Ecto neural progenitor cell (in vitro differentiated cells): ENCODE measurements around the gene TYRP1.

ENCODE experiments used
- DNase-seq: peaks from one replicate; pipeline ENCODE4 v3.0.0-alpha.2; 2018; ENCODE audit warnings: low spot score

The TYRP1 gene

GRCh38 chr9:12735665-12736064 is 42.5 kb downstream of the TYRP1 start:
- no peak for DNase-seq

GRCh38 chr9:12737871-12738270 is 44.7 kb downstream of the TYRP1 start:
- DNase-seq: no peak

GRCh38 chr9:12739014-12739652 is 45.9 kb downstream of the TYRP1 start:
- no peak for DNase-seq

- no peak for DNase-seq
These were observed 47.7 kb downstream of the TYRP1 start for GRCh38 chr9:12740845-12741244.

- DNase-seq: no peak
These were observed 54.8 kb downstream of the TYRP1 start for GRCh38 chr9:12748016-12748415.

- no peak for DNase-seq
These were observed 55.8 kb downstream of the TYRP1 start for GRCh38 chr9:12748954-12749353.

GRCh38 chr9:12753931-12754330 is 60.7 kb downstream of the TYRP1 start:
- DNase-seq: no peak

- no peak for DNase-seq
These were observed 66.6 kb downstream of the TYRP1 start for GRCh38 chr9:12759761-12760160.
